Heart left ventricle (tissue), 13 donors: ENCODE results near the gene MSI2.

ENCODE experiments used
- POLR2A ChIP-seq, 2 donors: fragments of 450-650 bp; IDR thresholded peaks; one replicate each; pipeline ENCODE4 v1.6.1; 2017; ENCODE audit warnings: antibody characterized with exemption in 2 of 2, mild to moderate bottlenecking in 2 of 2, moderate library complexity in 2 of 2
- TF ChIP-seq, protein P1 (sequence below), 12 donors: fragments of 200-600 bp; sonication (generic) in 4 of 12; IDR thresholded peaks; one replicate each; pipeline versions ENCODE4 v1.5.0 to v1.8.0; 2018 to 2022; ENCODE audit warnings: antibody characterized with exemption in 12 of 12, mild to moderate bottlenecking in 5 of 12
- donor health status: ischemic (EF 13 %, LVEDD 7.1; RV severe dilation, severe dysfunction).
- donor health status: DM: no; HTN: yes; CAD: no.
- donor health status: DM: no; HTN: no; CAD: no.
- donor health status: ischemic (EF 25% LVEDD 6.9; RV normal size, moderate dysfunction).
- donor health status: ischemic (EF 25% LVEDD 5.7; RV mildly dilated, moderate dysfunction).
- donor health status: ischemic (EF 35%, LVEDD 5.7; RV mildly dilated, moderate dysfunction).
- donor health status: nonischemic (EF 11% LVEDD 7.7; RV severe dilation, severe dysfunction).
- donor health status: DM: yes; HTN: yes; CAD: no.
- donor health status: PGD.
- donor health status: ischemic (EF 29% LVEDD 5.4; RV normal size, mild dysfunction).
- donor health status: nonischemic (EF 23%, LVEDD 6.1; RV moderate dilation, normal function).

DNA sequence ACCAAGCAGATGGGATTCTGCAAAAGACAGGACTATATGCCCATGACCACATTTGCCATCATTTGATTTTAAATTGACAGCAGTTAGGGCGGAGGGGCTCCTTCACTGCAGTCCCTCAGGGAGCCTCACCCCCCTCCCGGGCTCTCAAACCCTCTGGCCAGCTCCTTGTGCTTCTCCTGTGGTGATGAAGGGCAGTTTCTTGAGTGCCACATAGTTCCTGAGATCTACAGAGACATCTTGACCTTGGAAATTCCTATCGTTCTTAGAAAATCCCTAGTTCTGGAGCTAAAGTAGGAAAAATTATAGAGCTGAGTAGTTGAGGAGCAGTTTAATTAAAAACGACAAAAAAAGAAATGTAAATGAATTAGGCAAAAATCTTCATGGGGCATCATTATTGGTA is 257.2 kb downstream of the MSI2 start:
- TF ChIP-seq, protein P1, sequence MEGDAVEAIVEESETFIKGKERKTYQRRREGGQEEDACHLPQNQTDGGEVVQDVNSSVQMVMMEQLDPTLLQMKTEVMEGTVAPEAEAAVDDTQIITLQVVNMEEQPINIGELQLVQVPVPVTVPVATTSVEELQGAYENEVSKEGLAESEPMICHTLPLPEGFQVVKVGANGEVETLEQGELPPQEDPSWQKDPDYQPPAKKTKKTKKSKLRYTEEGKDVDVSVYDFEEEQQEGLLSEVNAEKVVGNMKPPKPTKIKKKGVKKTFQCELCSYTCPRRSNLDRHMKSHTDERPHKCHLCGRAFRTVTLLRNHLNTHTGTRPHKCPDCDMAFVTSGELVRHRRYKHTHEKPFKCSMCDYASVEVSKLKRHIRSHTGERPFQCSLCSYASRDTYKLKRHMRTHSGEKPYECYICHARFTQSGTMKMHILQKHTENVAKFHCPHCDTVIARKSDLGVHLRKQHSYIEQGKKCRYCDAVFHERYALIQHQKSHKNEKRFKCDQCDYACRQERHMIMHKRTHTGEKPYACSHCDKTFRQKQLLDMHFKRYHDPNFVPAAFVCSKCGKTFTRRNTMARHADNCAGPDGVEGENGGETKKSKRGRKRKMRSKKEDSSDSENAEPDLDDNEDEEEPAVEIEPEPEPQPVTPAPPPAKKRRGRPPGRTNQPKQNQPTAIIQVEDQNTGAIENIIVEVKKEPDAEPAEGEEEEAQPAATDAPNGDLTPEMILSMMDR (IDR thresholded peaks at IDR 0.05): no peak
- no peak for TF ChIP-seq POLR2A (IDR thresholded peaks at IDR 0.05)
